NCI-H345 treated with DMSO at 0.1 percent for 48 hours (cell line): ENCODE results near the gene TIE1.

ENCODE experiments used
- DNase-seq: peaks from one replicate; lab custom pipeline; 2025; ENCODE audit not compliant: unreplicated experiment; lab: John Stamatoyannopoulos, UW

Gene TIE1

GRCh38 chr1:43311521-43311920, 10.7 kb downstream of the TIE1 start:
- DNase-seq: no peak

- DNase-seq: no peak
Measured at GRCh38 chr1:43312212-43312623, 11.4 kb downstream of the TIE1 start.

- no peak for DNase-seq
Measured at GRCh38 chr1:43312663-43313515, 12.1 kb downstream of the TIE1 start.

- no peak for DNase-seq
Measured at GRCh38 chr1:43313771-43314170, 13.0 kb downstream of the TIE1 start.

- no peak for DNase-seq
Measured at GRCh38 chr1:43314233-43314632, 13.5 kb downstream of the TIE1 start.

GRCh38 chr1:43315481-43315880, 14.7 kb downstream of the TIE1 start:
- DNase-seq: no peak

- DNase-seq: no peak
Measured at GRCh38 chr1:43315963-43316737, 15.4 kb downstream of the TIE1 start.

GRCh38 chr1:43316738-43317520, 16.1 kb downstream of the TIE1 start:
- no peak for DNase-seq

- DNase-seq: no peak
Measured at GRCh38 chr1:43317817-43318471, 17.2 kb downstream of the TIE1 start.

GRCh38 chr1:43318831-43319230, 18.0 kb downstream of the TIE1 start:
- DNase-seq: no peak

- no peak for DNase-seq
Measured at GRCh38 chr1:43319288-43319687, 18.5 kb downstream of the TIE1 start.

- no peak for DNase-seq
Measured at GRCh38 chr1:43319766-43320165, 19.0 kb downstream of the TIE1 start.

- DNase-seq: no peak
Measured at GRCh38 chr1:43321331-43321891, 20.6 kb downstream of the TIE1 start.

GRCh38 chr1:43322506-43322905, 21.7 kb downstream of the TIE1 start:
- no peak for DNase-seq

- no peak for DNase-seq
Measured at GRCh38 chr1:43324810-43325209, 24.0 kb downstream of the TIE1 start.

GRCh38 chr1:43325381-43325780, 24.6 kb downstream of the TIE1 start:
- DNase-seq: no peak

- no peak for DNase-seq
Measured at GRCh38 chr1:43327549-43328292, 26.9 kb downstream of the TIE1 start.

- DNase-seq: no peak
Measured at GRCh38 chr1:43329995-43330751, 29.4 kb downstream of the TIE1 start.

- DNase-seq: peak; percentile 23
Measured at GRCh38 chr1:43331688-43332087, 30.9 kb downstream of the TIE1 start.
